B cell (primary cell): ENCODE results near the gene ARHGAP26. TPM values are rescaled to one million over a fixed set of nuclear protein-coding genes. Genes with fewer than 3 reads are reported as not detected.

Experiments
- ATAC-seq: fragments of 200-7000 bp; cut with Tn5 transposase; one replicate; pipeline ENCODE4 v1.10.0; 2021; ENCODE audit warnings: low read depth, mild to moderate bottlenecking, moderate number of reproducible peaks, moderate library complexity
- CTCF ChIA-PET: fragments of 350-600 bp; sonication (Branson Sonifier 250); formaldehyde crosslinking; loops from one replicate; lab custom pipeline; 2021; ENCODE audit warnings: antibody characterized with exemption, inconsistent platforms; lab: Charles Lee
- POLR2A ChIA-PET: fragments of 350-600 bp; sonication (Branson Sonifier 250); formaldehyde crosslinking; loops from one replicate; lab custom pipeline; 2021; ENCODE audit warnings: antibody characterized with exemption; lab: Charles Lee
- DNase-seq: peaks from one replicate; pipeline ENCODE4 v3.0.0; 2013
- H2AFZ ChIP-seq: 2 replicates; pipeline ENCODE4 v1.6.1; 2012; ENCODE audit warnings: mild to moderate bottlenecking, low read depth, low read length; ENCODE audit not compliant: insufficient read depth, poor library complexity, severe bottlenecking
- H3K27ac ChIP-seq, 2 donors: 1 replicate in 1 of 2; 2 replicates in 1 of 2; pipeline ENCODE4 v1.5.1; 2012 to 2013; ENCODE audit warnings: low read length in 2 of 2, mild to moderate bottlenecking in 2 of 2, moderate library complexity in 1 of 2
- H3K27me3 ChIP-seq, 4 experiments: fragments of 200-600 bp in 1 of 4; sonication (generic) in 1 of 4; replicated peaks in 1 of 4; 1 replicate in 2 of 4; 2 replicates in 2 of 4; pipeline versions ENCODE4 v1.6.1 to v1.7.0; 2013 to 2016; ENCODE audit warnings: low read length in 3 of 4, mild to moderate bottlenecking in 2 of 4, mixed read lengths in 1 of 4, moderate library complexity in 1 of 4; ENCODE audit not compliant: insufficient read depth in 4 of 4, control insufficient read depth in 3 of 4; ENCODE audit errors: control extremely low read depth in 1 of 4
- H3K36me3 ChIP-seq, 2 experiments: replicated peaks in 1 of 2; 1 replicate in 1 of 2; 2 replicates in 1 of 2; pipeline versions ENCODE4 v1.6.1 to v1.7.1; 2013; ENCODE audit warnings: low read length in 1 of 2; ENCODE audit not compliant: insufficient read depth in 2 of 2, control insufficient read depth in 1 of 2; ENCODE audit errors: control extremely low read depth in 1 of 2, extremely low read depth in 1 of 2
- H3K4me1 ChIP-seq, 2 donors: fragments of 200-600 bp in 1 of 2; sonication (generic) in 1 of 2; 1 replicate in 1 of 2; 2 replicates in 1 of 2; pipeline versions ENCODE4 v1.5.1 to v1.6.1; 2013 to 2017; ENCODE audit warnings: low read length in 2 of 2; ENCODE audit not compliant: control insufficient read depth in 2 of 2, insufficient read depth in 2 of 2
- H3K4me2 ChIP-seq: replicated peaks from 2 replicates; pipeline ENCODE3; 2012; ENCODE audit warnings: mild to moderate bottlenecking, low read depth, low read length; ENCODE audit not compliant: poor library complexity, severe bottlenecking
- H3K4me3 ChIP-seq, 5 experiments: fragments of 200-600 bp in 1 of 5; sonication (generic) in 1 of 5; 1 replicate in 3 of 5; 2 replicates in 2 of 5; pipeline versions ENCODE4 v1.5.1 to v1.7.0; 2011 to 2016; ENCODE audit warnings: low read length in 4 of 5, mild to moderate bottlenecking in 4 of 5, low read depth in 2 of 5, control low read depth in 1 of 5, moderate library complexity in 1 of 5; ENCODE audit not compliant: insufficient read depth in 1 of 5; ENCODE audit errors: control extremely low read depth in 1 of 5, extremely low read depth in 1 of 5
- H3K79me2 ChIP-seq: fragments of 200-600 bp; sonication (generic); one replicate; pipeline ENCODE4 v1.6.0; 2016; ENCODE audit warnings: low read length; ENCODE audit not compliant: control insufficient read depth, insufficient read depth
- H3K9ac ChIP-seq: fragments of 200-600 bp; sonication (generic); 2 replicates; pipeline ENCODE4 v1.6.1; 2017; ENCODE audit warnings: mild to moderate bottlenecking, low read length, moderate library complexity
- H3K9me3 ChIP-seq, 3 donors: one replicate each; pipeline versions ENCODE4 v1.6.1 to v1.7.1; 2013; ENCODE audit warnings: low read length in 2 of 3; ENCODE audit not compliant: control insufficient read depth in 2 of 3, insufficient read depth in 1 of 3; ENCODE audit errors: control extremely low read depth in 1 of 3
- H4K20me1 ChIP-seq: 2 replicates; pipeline ENCODE4 v1.6.0; 2012; ENCODE audit warnings: mild to moderate bottlenecking, low read length; ENCODE audit not compliant: insufficient read depth, control insufficient read depth, poor library complexity, severe bottlenecking
- H3K27ac Mint-ChIP-seq: one replicate; pipeline ENCODE4 v1.8.0; 2021; ENCODE audit warnings: mixed read lengths
- H3K27me3 Mint-ChIP-seq: one replicate; pipeline ENCODE4 v1.8.0; 2021; ENCODE audit warnings: mixed read lengths
- H3K4me1 Mint-ChIP-seq: one replicate; pipeline ENCODE4 v1.8.0; 2021; ENCODE audit warnings: mixed read lengths
- H3K4me3 Mint-ChIP-seq: one replicate; pipeline ENCODE4 v1.8.0; 2021; ENCODE audit warnings: mixed read lengths
- H3K9me3 Mint-ChIP-seq: one replicate; pipeline ENCODE4 v1.8.0; 2022; ENCODE audit warnings: mixed read lengths; ENCODE audit not compliant: insufficient read depth
- CTCF ChIP-seq: fragments of 200-600 bp; IDR thresholded peaks from one replicate; pipeline ENCODE4 v1.8.0; 2022; ENCODE audit warnings: antibody characterized with exemption, mild to moderate bottlenecking
- EZH2 ChIP-seq: IDR thresholded peaks from 2 replicates; pipeline ENCODE4 v1.6.1; 2012; ENCODE audit warnings: borderline replicate concordance, low read depth, mild to moderate bottlenecking, moderate library complexity, low read length; ENCODE audit not compliant: insufficient read depth, poor library complexity, severe bottlenecking
- WGBS: methylation state at CpG from one replicate; pipeline ENCODE4 v1.1.5; 2013; ENCODE audit warnings: missing lambda C conversion rate; ENCODE audit not compliant: insufficient coverage; 5-methylcytosine and 5-hydroxymethylcytosine counted together
- intact Hi-C: fragments of 100-400 bp; cut with micrococcal nuclease; formaldehyde crosslinking; loops from one replicate; pipeline ENCODE4 v1.10.0; 2022
- polyA plus RNA-seq: library from polyadenylated mRNA; depleted of rRNA; stranded (reverse); fragments of >200 nt; gene quantifications from 2 replicates; pipeline ENCODE4 v1.2.3, GENCODE V29; 2012
- total RNA-seq, 2 donors: library from RNA; stranded (reverse); fragments of 120-200 nt in 1 of 2; gene quantifications; 1 replicate in 1 of 2; 2 replicates in 1 of 2; pipeline versions ENCODE4 v1.2.3 to v1.2.4, GENCODE V29; 2013 to 2022

Gene ARHGAP26
- total and polyA plus RNA-seq, 2 donors (not counting 1 experiment from before 2014, with no cell fraction given) = 1.8 to 22.5 TPM

- WGBS = 95% methylated on average over 3 of the region's 3 CpGs
- H3K9ac ChIP-seq = no peak overlapping the region
- H3K27ac ChIP-seq = no peak overlapping the region
- Mint-ChIP-seq H3K4me1 (peaks cover 20% of the 10 kb centered on the region), H3K9me3 (no peaks in the 10 kb centered on the region), H3K27me3 (no peaks in the 10 kb centered on the region), H3K27ac (no peak overlapping the region), H3K4me3 (no peak overlapping the region)
- ChIA-PET CTCF (no interaction called here), POLR2A (no interaction called here)
- H3K4me2 ChIP-seq = no peak overlapping the region
- no peaks in the 10 kb centered on the region for H4K20me1 ChIP-seq
- peaks cover 12 to 14% of the 10 kb centered on the region in 2 donors for H3K4me1 ChIP-seq
- H3K4me3 ChIP-seq = no peak overlapping the region
- H2AFZ ChIP-seq = no peak overlapping the region
- intact Hi-C loops = no loop called here
- TF ChIP-seq EZH2 (no peak), CTCF (no peak)
- no peaks in the 10 kb centered on the region for H3K27me3 ChIP-seq
- no peak for DNase-seq
- no peaks in the 10 kb centered on the region for H3K36me3 ChIP-seq
- H3K79me2 ChIP-seq = no peaks in the 10 kb centered on the region
- H3K9me3 ChIP-seq = no peaks in the 10 kb centered on the region
- no peak for ATAC-seq
Observed at GRCh38 chr5:143181173-143181572, 411.0 kb downstream of the ARHGAP26 start.

GRCh38 chr5:143182106-143182505, 411.9 kb downstream of the ARHGAP26 start:
- WGBS = 100% methylated on average over 1 of the region's 3 CpGs
- Histone ChIP-seq H2AFZ (no peak overlapping the region), H3K4me1 (peaks cover 12 to 14% of the 10 kb centered on the region in 2 donors), H3K9me3 (no peaks in the 10 kb centered on the region), H4K20me1 (no peaks in the 10 kb centered on the region), H3K9ac (no peak overlapping the region), H3K4me3 (no peak overlapping the region), H3K27me3 (no peaks in the 10 kb centered on the region), H3K79me2 (no peaks in the 10 kb centered on the region), H3K4me2 (no peak overlapping the region), H3K27ac (no peak overlapping the region), H3K36me3 (no peaks in the 10 kb centered on the region)
- POLR2A ChIA-PET = no interaction called here
- H3K4me1 Mint-ChIP-seq = peaks cover 18% of the 10 kb centered on the region
- no peak overlapping the region for H3K4me3 Mint-ChIP-seq
- ATAC-seq (no peak), DNase-seq (no peak)
- H3K27me3 Mint-ChIP-seq = no peaks in the 10 kb centered on the region
- CTCF ChIA-PET = interaction anchor here (0.8 kb wide), 1 partner anchor 642 kb away, joined by 3 read pairs; no protein-coding TSS in a partner anchor
- H3K9me3 Mint-ChIP-seq = no peaks in the 10 kb centered on the region
- TF ChIP-seq EZH2 = no peak
- no peak for TF ChIP-seq CTCF
- no peak overlapping the region for H3K27ac Mint-ChIP-seq
- intact Hi-C loops = no loop called here
